ENCODE results near the gene CACHD1.

- TF ChIP-seq CTCF (IDR thresholded peaks at IDR 0.05 in 4 of 5, conservative IDR thresholded peaks at IDR 0.05 in 1 of 5) = no peak
- no peak for TF ChIP-seq POLR2A (IDR thresholded peaks at IDR 0.05)
These were observed 28.4 kb downstream of the CACHD1 start for GRCh38 chr1:64498325-64498724.

Data from gastrocnemius medialis (tissue), 4 donors.